ENCODE results near the gene RAB5B.

Gene RAB5B

DNA sequence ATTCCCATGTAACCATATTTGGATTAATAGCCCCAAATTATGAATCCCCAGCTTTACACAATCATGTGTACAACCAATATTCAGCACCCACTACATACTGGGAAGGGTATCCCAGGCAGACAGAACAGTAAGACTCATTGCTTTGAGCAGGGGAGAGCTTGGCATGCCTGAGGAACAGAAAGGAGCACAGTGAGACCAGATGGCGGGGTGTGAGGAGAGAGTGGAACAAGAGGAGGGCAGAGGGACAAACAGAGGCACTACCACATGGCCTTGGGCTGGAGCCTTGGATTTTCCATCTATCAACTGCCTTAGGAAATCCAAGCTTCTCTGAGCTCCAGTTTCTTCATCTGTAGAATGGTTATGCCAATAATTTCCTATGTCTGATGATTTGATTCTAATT is 39.1 kb upstream of the RAB5B start:
- no peak overlapping the region for H3K4me3 Mint-ChIP-seq
- ATAC-seq: no peak
- no peaks in the 10 kb centered on the region for H3K27me3 Mint-ChIP-seq
- H3K4me1 Mint-ChIP-seq: peaks cover 58% of the 10 kb centered on the region
- H3K36me3 Mint-ChIP-seq: peaks cover 40% of the 10 kb centered on the region
- H3K27ac Mint-ChIP-seq: peak overlapping the region; percentile 68
- H3K9me3 Mint-ChIP-seq: no peaks in the 10 kb centered on the region

GRCh38 chr12:55935738-55936151 is 38.1 kb upstream of the RAB5B start:
- no peak for ATAC-seq

DNA sequence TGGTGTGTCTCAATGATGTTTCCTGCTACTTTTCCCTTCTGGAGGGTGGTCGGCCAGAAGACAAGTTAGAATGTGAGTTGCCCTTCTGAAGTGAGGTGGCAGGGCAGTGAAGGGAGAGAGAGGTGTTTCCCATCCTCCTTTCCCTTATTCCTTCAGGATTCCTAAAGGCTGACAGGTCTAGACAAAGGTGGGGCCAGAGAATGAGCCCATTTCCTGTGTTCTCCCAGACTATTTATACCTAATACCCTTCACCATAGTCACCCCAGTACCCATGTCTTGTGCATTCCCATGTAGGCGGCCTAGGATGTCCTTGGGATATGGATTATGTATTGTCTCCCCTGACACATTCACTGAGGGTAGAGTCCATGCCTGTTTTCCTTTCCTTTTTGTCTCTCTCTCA is 35.9 kb upstream of the RAB5B start:
- H3K36me3 Mint-ChIP-seq: peaks cover 56% of the 10 kb centered on the region
- no peak for ATAC-seq
- no peak overlapping the region for H3K4me3 Mint-ChIP-seq
- peak overlapping the region; percentile 33 for H3K27ac Mint-ChIP-seq
- H3K9me3 Mint-ChIP-seq: no peaks in the 10 kb centered on the region
- peaks cover 45% of the 10 kb centered on the region for H3K4me1 Mint-ChIP-seq
- no peaks in the 10 kb centered on the region for H3K27me3 Mint-ChIP-seq

More at GRCh38 chr12:55935738-55936151, 38.1 kb upstream of the RAB5B start:
- H3K27ac Mint-ChIP-seq: no peak overlapping the region
- no peaks in the 10 kb centered on the region for H3K27me3 Mint-ChIP-seq
- no peaks in the 10 kb centered on the region for H3K9me3 Mint-ChIP-seq
- H3K4me1 Mint-ChIP-seq: peaks cover 58% of the 10 kb centered on the region
- H3K36me3 Mint-ChIP-seq: peaks cover 49% of the 10 kb centered on the region
- H3K4me3 Mint-ChIP-seq: no peak overlapping the region

DNA sequence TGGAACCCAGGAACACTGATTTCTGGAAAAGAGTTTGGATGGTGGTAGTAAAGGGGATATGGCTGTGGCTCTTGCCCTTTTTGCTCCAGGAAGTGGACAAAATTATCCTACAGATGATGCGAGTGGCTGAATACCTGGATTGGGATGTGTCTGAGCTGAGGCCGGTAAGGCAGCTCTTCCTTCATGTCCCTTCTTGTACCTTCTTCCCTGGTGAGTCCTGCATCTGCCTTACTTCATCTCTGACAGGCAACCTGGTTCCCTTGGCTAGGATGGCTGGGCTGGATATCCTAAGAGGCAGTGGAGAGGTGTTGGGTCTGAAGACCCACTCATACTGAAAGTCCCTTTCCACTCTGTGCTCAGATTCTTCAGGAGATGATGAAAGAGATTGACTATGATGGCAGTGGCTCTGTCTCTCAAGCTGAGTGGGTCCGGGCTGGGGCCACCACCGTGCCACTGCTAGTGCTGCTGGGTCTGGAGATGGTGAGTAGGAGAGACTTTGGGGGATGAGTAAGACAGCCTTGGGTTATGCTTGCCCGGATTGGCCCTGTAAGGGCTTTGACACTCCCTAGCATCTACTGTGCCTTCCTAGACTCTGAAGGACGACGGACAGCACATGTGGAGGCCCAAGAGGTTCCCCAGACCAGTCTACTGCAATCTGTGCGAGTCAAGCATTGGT is 34.9 kb upstream of the RAB5B start:
- no peak for ATAC-seq
- H3K4me1 Mint-ChIP-seq: peaks cover 41% of the 10 kb centered on the region
- peaks cover 64% of the 10 kb centered on the region for H3K36me3 Mint-ChIP-seq
- H3K27me3 Mint-ChIP-seq: no peaks in the 10 kb centered on the region
- H3K4me3 Mint-ChIP-seq: no peak overlapping the region
- peak overlapping the region; percentile 33 for H3K27ac Mint-ChIP-seq
- H3K9me3 Mint-ChIP-seq: no peaks in the 10 kb centered on the region

DNA sequence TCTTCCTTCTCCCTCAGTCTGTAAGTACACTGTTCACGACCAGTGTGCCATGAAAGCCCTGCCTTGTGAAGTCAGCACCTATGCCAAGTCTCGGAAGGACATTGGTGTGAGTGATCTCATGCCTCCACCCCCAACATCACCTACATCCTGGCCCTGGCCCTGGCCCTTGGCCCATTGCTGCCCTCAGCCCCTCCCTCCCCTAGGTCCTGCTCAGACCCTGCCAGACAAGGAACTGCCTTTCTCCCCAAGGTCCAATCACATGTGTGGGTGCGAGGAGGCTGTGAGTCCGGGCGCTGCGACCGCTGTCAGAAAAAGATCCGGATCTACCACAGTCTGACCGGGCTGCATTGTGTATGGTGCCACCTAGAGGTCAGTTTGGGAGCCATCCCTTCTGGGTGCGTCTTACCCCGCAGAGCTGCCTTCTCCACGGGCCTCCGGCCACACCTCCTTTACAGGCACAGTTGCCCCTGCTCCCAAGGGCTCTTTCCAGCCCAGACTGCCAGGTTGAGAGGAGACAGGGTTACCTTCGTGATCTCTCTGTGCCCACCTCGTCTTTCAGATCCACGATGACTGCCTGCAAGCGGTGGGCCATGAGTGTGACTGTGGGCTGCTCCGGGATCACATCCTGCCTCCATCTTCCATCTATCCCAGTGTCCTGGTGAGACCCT is 33.7 kb upstream of the RAB5B start:
- no peak overlapping the region for H3K4me3 Mint-ChIP-seq
- H3K4me1 Mint-ChIP-seq: peaks cover 29% of the 10 kb centered on the region
- H3K27ac Mint-ChIP-seq: peak overlapping the region; percentile 35
- peak; percentile 97 for ATAC-seq
- peaks cover 76% of the 10 kb centered on the region for H3K36me3 Mint-ChIP-seq
- H3K27me3 Mint-ChIP-seq: no peaks in the 10 kb centered on the region
- H3K9me3 Mint-ChIP-seq: no peaks in the 10 kb centered on the region

DNA sequence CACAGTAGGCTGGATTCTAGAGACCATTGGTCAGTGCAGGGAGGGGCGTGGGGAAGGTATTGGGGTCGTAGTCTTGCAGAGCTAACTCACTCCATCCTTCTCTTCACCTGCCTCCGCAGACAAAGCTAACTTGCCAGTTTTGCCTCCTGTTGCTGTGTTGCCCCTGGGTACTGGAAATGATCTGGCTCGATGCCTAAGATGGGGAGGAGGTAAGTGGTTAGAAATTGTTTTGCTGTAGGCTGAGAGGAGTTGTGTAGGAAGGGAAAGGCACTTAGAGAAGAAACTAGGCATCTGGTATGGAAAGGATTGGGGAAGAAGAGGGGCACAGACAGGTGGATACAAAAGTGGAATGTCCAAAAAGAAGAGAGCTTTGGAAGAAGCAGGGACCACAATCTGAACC is 31.8 kb upstream of the RAB5B start:
- H3K27ac Mint-ChIP-seq: no peak overlapping the region
- no peaks in the 10 kb centered on the region for H3K9me3 Mint-ChIP-seq
- H3K4me1 Mint-ChIP-seq: peaks cover 18% of the 10 kb centered on the region
- no peaks in the 10 kb centered on the region for H3K27me3 Mint-ChIP-seq
- peaks cover 82% of the 10 kb centered on the region for H3K36me3 Mint-ChIP-seq
- no peak overlapping the region for H3K4me3 Mint-ChIP-seq
- ATAC-seq: no peak

DNA sequence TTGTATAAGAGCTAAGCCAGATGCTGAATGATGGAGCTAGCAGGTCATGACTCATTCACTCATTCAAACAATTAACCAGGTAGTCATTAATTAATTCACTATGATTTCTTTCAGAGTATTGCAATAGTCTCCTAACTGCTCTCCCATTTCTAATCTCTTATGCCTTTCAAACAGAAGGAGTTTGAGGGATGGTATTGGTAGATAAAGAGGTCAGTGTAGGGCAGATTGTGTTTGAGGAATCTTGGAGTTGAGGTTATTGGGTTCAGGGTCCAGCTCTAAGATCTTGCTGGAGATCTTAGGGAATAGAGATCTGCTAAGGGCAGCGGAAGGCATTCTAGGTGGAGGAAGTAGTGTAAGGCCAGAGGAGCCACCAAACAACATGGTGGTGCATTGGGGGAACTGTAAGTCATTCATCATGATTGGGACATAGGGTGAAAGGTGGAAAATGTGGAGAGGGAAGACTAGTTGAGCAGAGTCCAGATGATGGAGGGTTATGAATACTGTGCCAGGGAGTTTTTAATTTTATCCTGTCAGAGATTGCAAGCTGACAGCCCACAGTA is 31.2 kb upstream of the RAB5B start:
- H3K27me3 Mint-ChIP-seq: no peaks in the 10 kb centered on the region
- no peak for ATAC-seq
- H3K4me3 Mint-ChIP-seq: no peak overlapping the region
- H3K36me3 Mint-ChIP-seq: peaks cover 80% of the 10 kb centered on the region
- H3K9me3 Mint-ChIP-seq: no peaks in the 10 kb centered on the region
- H3K27ac Mint-ChIP-seq: no peak overlapping the region
- peaks cover 13% of the 10 kb centered on the region for H3K4me1 Mint-ChIP-seq

GRCh38 chr12:55946553-55946952 is 27.3 kb upstream of the RAB5B start:
- Mint-ChIP-seq H3K27ac (peak overlapping the region; percentile 40), H3K36me3 (peaks cover 65% of the 10 kb centered on the region), H3K4me3 (no peak overlapping the region), H3K27me3 (no peaks in the 10 kb centered on the region), H3K4me1 (no peaks in the 10 kb centered on the region), H3K9me3 (no peaks in the 10 kb centered on the region)
- no peak for ATAC-seq

- no peaks in the 10 kb centered on the region for H3K27me3 Mint-ChIP-seq
- no peak overlapping the region for H3K4me3 Mint-ChIP-seq
- no peaks in the 10 kb centered on the region for H3K9me3 Mint-ChIP-seq
- peaks cover 31% of the 10 kb centered on the region for H3K36me3 Mint-ChIP-seq
- H3K27ac Mint-ChIP-seq: peak overlapping the region; percentile 44
- no peak for ATAC-seq
- H3K4me1 Mint-ChIP-seq: peaks cover 5% of the 10 kb centered on the region
These were observed 18.5 kb upstream of the RAB5B start for GRCh38 chr12:55955344-55955743.

DNA sequence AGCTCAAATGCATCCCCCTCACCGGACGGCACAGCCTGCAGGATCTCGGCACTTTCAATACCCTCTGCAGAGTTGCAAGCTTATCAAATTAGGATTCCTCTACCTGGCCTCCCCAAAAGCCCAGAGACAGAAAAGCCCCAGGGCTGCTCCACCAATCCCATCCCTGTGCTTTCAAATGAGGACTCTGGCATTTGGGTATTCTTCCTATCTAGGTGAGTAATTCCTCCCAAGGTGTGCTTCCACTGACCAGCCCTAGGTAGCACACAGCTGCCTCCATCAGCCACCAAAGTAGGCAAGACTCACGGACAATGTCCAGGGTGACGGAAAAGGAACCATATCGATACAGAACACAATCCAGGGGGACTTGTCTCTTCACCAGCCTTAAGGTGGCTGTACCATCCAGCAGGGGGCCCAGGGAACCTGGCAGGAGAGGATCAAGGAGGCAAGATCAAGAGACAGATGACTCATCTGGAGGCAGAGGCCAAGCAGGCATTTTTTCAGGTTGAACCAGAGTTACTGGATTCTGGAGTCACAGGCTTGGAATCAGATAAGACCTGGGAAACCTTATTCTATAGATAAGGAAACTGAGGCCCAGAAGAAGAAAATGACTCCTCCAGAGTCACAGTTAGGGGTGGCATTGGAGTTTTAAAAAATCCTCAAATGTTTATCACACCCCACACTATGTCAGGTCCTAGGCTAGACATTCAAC is 17.9 kb upstream of the RAB5B start:
- peak; percentile 68 for ATAC-seq
- peak overlapping the region; percentile 44 for H3K27ac Mint-ChIP-seq
- H3K36me3 Mint-ChIP-seq: peaks cover 31% of the 10 kb centered on the region
- H3K27me3 Mint-ChIP-seq: no peaks in the 10 kb centered on the region
- no peaks in the 10 kb centered on the region for H3K9me3 Mint-ChIP-seq
- H3K4me3 Mint-ChIP-seq: no peak overlapping the region
- peaks cover 5% of the 10 kb centered on the region for H3K4me1 Mint-ChIP-seq

GRCh38 chr12:55957106-55957859 is 16.6 kb upstream of the RAB5B start:
- peak overlapping the region; percentile 18 for H3K27ac Mint-ChIP-seq
- ATAC-seq: no peak
- H3K4me1 Mint-ChIP-seq: peaks cover 5% of the 10 kb centered on the region
- H3K27me3 Mint-ChIP-seq: no peaks in the 10 kb centered on the region
- no peaks in the 10 kb centered on the region for H3K9me3 Mint-ChIP-seq
- H3K36me3 Mint-ChIP-seq: peaks cover 19% of the 10 kb centered on the region
- H3K4me3 Mint-ChIP-seq: no peak overlapping the region

DNA sequence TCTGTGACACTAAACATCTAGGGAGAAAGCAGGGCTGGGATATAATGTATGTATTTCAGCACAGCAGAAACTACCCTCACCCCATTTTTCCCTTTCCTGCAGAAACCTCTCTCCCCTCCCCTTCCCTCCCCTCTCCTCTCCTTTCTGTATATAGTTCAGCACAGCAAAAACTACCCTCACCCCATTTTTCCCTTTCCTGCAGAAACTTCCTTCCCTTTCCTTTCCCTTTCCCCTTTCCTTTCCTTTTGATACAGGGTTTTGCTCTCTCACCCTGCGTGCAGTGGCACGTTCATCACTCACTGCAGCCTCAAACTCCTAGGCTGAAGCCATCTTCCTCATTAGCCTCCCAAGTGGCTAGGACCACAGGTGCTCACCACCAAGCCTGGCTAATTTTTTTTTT is 10.1 kb upstream of the RAB5B start:
- Mint-ChIP-seq H3K9me3 (no peaks in the 10 kb centered on the region), H3K27ac (no peak overlapping the region), H3K4me1 (peaks cover 33% of the 10 kb centered on the region), H3K36me3 (peaks cover 9% of the 10 kb centered on the region), H3K4me3 (no peak overlapping the region), H3K27me3 (no peaks in the 10 kb centered on the region)
- ATAC-seq: no peak

DNA sequence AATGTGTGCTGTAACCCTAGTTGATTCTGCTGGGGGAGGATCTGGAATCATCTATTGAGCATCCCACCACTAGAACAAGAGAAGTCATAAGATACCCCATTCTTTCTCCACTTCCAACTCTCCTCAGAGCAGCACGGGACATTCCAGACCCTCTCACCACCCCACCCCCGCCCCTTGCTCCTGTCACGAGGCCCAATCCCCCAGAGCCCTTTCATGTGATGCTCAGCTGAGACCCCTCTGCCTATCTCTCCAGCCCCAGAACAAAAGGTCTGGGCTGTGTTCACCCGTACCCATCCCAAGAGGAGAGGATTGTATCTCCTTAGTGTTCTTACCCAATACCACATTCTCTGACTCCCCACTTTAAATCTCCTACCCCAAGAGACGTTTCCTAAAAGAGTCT is 8.6 kb upstream of the RAB5B start:
- no peak overlapping the region for H3K4me3 Mint-ChIP-seq

GRCh38 chr12:55965941-55966407 is 7.9 kb upstream of the RAB5B start, which contains the start of gene PMEL:
PMEL (minus strand) TSS chr12:55966042; CDS start chr12:55966011, 31 bp downstream.
- peak within 1 kb of the TSS; percentile 98 for H3K4me3 Mint-ChIP-seq
- peaks cover 15% of the 10 kb centered on the region for H3K36me3 Mint-ChIP-seq
- H3K9me3 Mint-ChIP-seq: no peaks in the 10 kb centered on the region
- H3K27me3 Mint-ChIP-seq: no peaks in the 10 kb centered on the region
- peak within 1 kb of the TSS; percentile 91 for H3K27ac Mint-ChIP-seq
- peaks cover 42% of the 10 kb centered on the region for H3K4me1 Mint-ChIP-seq
- no peak for ATAC-seq

More for the DNA sequence above, 8.6 kb upstream of the RAB5B start:
- Mint-ChIP-seq H3K9me3 (no peaks in the 10 kb centered on the region), H3K27me3 (no peaks in the 10 kb centered on the region), H3K27ac (no peak overlapping the region), H3K4me1 (peaks cover 35% of the 10 kb centered on the region), H3K36me3 (peaks cover 10% of the 10 kb centered on the region)
- no peak for ATAC-seq
